SK-N-MC (cell line): Measurements from ENCODE around the gene SIMC1.

Experiments
- EZH2 ChIP-seq: fragments of 200-600 bp; sonication (generic); IDR thresholded peaks from one replicate; pipeline ENCODE4 v1.6.1; 2017; ENCODE audit warnings: antibody characterized with exemption
- FOXP2 ChIP-seq: optimal IDR thresholded peaks from 2 replicates; pipeline ENCODE3; 2011; ENCODE audit warnings: mild to moderate bottlenecking, moderate library complexity; ENCODE audit not compliant: insufficient read depth; ENCODE audit errors: extremely low read length, control extremely low read depth
- POLR2AphosphoS5 ChIP-seq: IDR thresholded peaks from 2 replicates; pipeline ENCODE4 v1.6.1; 2012; ENCODE audit warnings: mild to moderate bottlenecking, low read depth, low read length, borderline replicate concordance

DNA sequence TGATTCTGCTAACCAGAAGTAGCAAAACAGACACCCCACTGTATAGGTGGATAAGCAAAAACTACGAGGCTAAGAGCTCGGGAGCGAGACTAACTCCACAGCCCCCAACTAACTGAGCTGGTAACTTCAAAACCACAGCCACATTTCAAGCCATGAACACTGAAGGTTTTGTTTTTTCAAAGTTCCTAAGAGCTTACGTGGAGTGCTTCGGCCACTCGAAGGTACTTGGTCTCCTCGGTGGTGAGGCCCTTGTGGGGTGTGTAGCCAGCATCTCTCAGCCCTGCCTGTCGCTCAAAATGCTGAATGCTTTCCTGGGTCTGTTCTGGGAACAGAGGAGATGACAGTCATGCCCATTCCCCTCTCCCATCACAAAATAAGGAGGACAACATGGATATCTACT is 112.2 kb downstream of the SIMC1 start:
- no peak for TF ChIP-seq POLR2AphosphoS5
- no peak for TF ChIP-seq EZH2
- TF ChIP-seq FOXP2: no peak
